Measurements from ENCODE around the gene EDA. TPM values are rescaled to one million over a fixed set of nuclear protein-coding genes. Genes with fewer than 3 reads are reported as not detected.

Gene EDA
- total RNA-seq, 2 donors from 2014 or later: 59.0 to 70.6 TPM

- H3K4me3 ChIP-seq (ENCODE audit: low read length): peak overlapping the region; percentile 28
- H3K9me3 ChIP-seq (ENCODE audit: control insufficient read depth, low read length): no peaks in the 10 kb centered on the region
Observed at GRCh38 chrX:69705818-69706217, 89.9 kb downstream of the EDA start.

DNA sequence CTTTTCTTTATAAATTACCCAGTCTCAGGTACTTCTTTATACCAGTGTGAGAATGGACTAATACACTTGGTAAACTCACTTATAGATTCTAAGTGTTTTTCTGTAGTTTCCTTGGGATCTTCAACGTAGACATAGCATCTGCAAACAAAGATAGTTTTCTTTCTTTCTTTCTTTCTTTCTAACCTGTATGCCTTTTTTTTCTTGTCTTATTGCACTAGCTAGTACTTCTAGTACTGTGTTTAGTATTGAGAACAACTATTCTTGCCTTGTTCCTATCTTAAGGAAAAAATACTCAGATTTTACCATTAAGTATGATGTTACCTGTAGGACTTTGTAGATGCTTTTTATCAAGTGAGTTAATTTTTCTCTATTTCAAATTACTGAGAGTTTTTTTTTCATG, 102.2 kb downstream of the EDA start:
- Histone ChIP-seq H3K4me3 (ENCODE audit: low read length) (no peak overlapping the region), H3K36me3 (ENCODE audit: control insufficient read depth, insufficient read depth, low read length) (peaks cover 23% of the 10 kb centered on the region), H3K9me3 (ENCODE audit: control insufficient read depth, low read length) (peaks cover 68% of the 10 kb centered on the region), H3K4me1 (ENCODE audit: control insufficient read depth, insufficient read depth, low read length) (no peaks in the 10 kb centered on the region), H3K27me3 (ENCODE audit: control insufficient read depth, insufficient read depth, low read length, poor library complexity, severe bottlenecking) (no peaks in the 10 kb centered on the region), H3K27ac (ENCODE audit: low read depth, low read length) (no peak overlapping the region), H3K9ac (ENCODE audit: extremely low read depth, low read length, poor library complexity, severe bottlenecking) (no peak overlapping the region)
- H3K4me3 Mint-ChIP-seq: no peak overlapping the region
- no peak overlapping the region for H3K27ac Mint-ChIP-seq
- WGBS, 2 experiments (ENCODE audit: insufficient coverage in 1 of 2, insufficient read length in 1 of 2): no CpG with 5 or more reads among the region's 1 CpG
- H3K36me3 Mint-ChIP-seq (ENCODE audit: low read depth): peaks cover 33% of the 10 kb centered on the region
- DNase-seq: no peak
- H3K4me1 Mint-ChIP-seq: no peaks in the 10 kb centered on the region
- TF ChIP-seq CTCF (conservative IDR thresholded peaks at IDR 0.05): no peak
- H3K27me3 Mint-ChIP-seq (ENCODE audit: insufficient read depth): no peaks in the 10 kb centered on the region
- peaks cover 80% of the 10 kb centered on the region for H3K9me3 Mint-ChIP-seq

More at GRCh38 chrX:69705818-69706217, 89.9 kb downstream of the EDA start:
- Mint-ChIP-seq H3K4me3 (no peak overlapping the region), H3K36me3 (ENCODE audit: low read depth) (peaks cover 12% of the 10 kb centered on the region), H3K27me3 (ENCODE audit: insufficient read depth) (no peaks in the 10 kb centered on the region), H3K27ac (no peak overlapping the region), H3K4me1 (no peaks in the 10 kb centered on the region), H3K9me3 (peaks cover 69% of the 10 kb centered on the region)
- Histone ChIP-seq H3K9ac (ENCODE audit: extremely low read depth, low read length, poor library complexity, severe bottlenecking) (no peak overlapping the region), H3K36me3 (ENCODE audit: control insufficient read depth, insufficient read depth, low read length) (no peaks in the 10 kb centered on the region), H3K4me1 (ENCODE audit: control insufficient read depth, insufficient read depth, low read length) (no peaks in the 10 kb centered on the region), H3K27me3 (ENCODE audit: control insufficient read depth, insufficient read depth, low read length, poor library complexity, severe bottlenecking) (no peaks in the 10 kb centered on the region), H3K27ac (ENCODE audit: low read depth, low read length) (no peak overlapping the region)
- DNase-seq: no peak
- TF ChIP-seq CTCF (conservative IDR thresholded peaks at IDR 0.05): no peak
- WGBS, 2 experiments (ENCODE audit: insufficient coverage in 1 of 2, insufficient read length in 1 of 2): 50% methylated on average over 1 of the region's 2 CpGs; no CpG with 5 or more reads in 1 of the 2 experiments

DNA sequence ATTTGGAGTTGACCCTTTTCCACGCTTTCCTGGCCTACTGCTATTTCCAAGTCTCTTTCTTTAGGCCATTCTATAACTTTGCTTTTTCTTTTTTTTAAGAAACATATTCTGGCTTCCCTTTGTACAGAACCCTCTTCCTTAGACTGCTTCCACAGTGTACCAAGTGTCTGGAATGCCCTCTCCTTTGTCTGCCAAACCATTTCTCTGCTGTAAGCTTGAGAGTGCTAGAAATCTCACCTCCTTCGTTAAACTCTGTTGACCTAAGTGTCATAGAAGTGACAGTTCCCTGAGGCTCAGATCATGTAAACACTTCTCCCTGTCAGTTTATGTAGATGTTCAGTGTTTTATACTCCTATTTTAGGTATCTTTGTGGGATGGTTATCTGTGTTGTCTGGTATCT, 108.4 kb downstream of the EDA start:
- Histone ChIP-seq H3K4me3 (ENCODE audit: low read length) (no peak overlapping the region), H3K27me3 (ENCODE audit: control insufficient read depth, insufficient read depth, low read length, poor library complexity, severe bottlenecking) (no peaks in the 10 kb centered on the region), H3K9ac (ENCODE audit: extremely low read depth, low read length, poor library complexity, severe bottlenecking) (no peak overlapping the region), H3K27ac (ENCODE audit: low read depth, low read length) (no peak overlapping the region), H3K36me3 (ENCODE audit: control insufficient read depth, insufficient read depth, low read length) (peaks cover 7% of the 10 kb centered on the region), H3K4me1 (ENCODE audit: control insufficient read depth, insufficient read depth, low read length) (no peaks in the 10 kb centered on the region), H3K9me3 (ENCODE audit: control insufficient read depth, low read length) (peaks cover 13% of the 10 kb centered on the region)
- peaks cover 3% of the 10 kb centered on the region for H3K4me1 Mint-ChIP-seq
- H3K27ac Mint-ChIP-seq: no peak overlapping the region
- no peak for DNase-seq
- TF ChIP-seq CTCF (conservative IDR thresholded peaks at IDR 0.05): no peak
- peaks cover 7% of the 10 kb centered on the region for H3K36me3 Mint-ChIP-seq (ENCODE audit: low read depth)
- no peak overlapping the region for H3K4me3 Mint-ChIP-seq
- no peaks in the 10 kb centered on the region for H3K27me3 Mint-ChIP-seq (ENCODE audit: insufficient read depth)
- H3K9me3 Mint-ChIP-seq: peaks cover 71% of the 10 kb centered on the region
- WGBS, 2 experiments (ENCODE audit: insufficient coverage in 1 of 2, insufficient read length in 1 of 2): 94% methylated on average over 2 of the region's 2 CpGs; no CpG with 5 or more reads in 1 of the 2 experiments
